Dermis blood vessel endothelial cell (primary cell): ENCODE results near the gene AMN1. TPM values are rescaled to one million over a fixed set of nuclear protein-coding genes. Genes with fewer than 3 reads are reported as not detected.
A peak's percentile ranks its signal among the peaks of the same experiment; 100 is the strongest.
"Not testable (repeated sequence)": the region's sequence is repeated elsewhere in the genome, so short reads cannot be mapped to it uniquely, and the experiment has no call there.

ENCODE experiments used
- DNase-seq: peaks from one replicate; pipeline ENCODE4 v3.0.0; 2010
- total RNA-seq: library from RNA; depleted of rRNA; stranded (reverse); fragments of >200 nt; gene quantifications from 2 replicates; pipeline ENCODE4 v1.2.3, GENCODE V29; 2014

Gene AMN1
- total RNA-seq, 1 donor from 2014 or later: 17.5 TPM

- no peak for DNase-seq
Observed at GRCh38 chr12:31672521-31672920, 56.3 kb downstream of the AMN1 start.

- DNase-seq: not testable (repeated sequence)
Observed at GRCh38 chr12:31669582-31669981, 59.2 kb downstream of the AMN1 start.

GRCh38 chr12:31669020-31669419 is 59.8 kb downstream of the AMN1 start:
- no peak for DNase-seq

GRCh38 chr12:31664038-31664437 is 64.8 kb downstream of the AMN1 start:
- DNase-seq: no peak

GRCh38 chr12:31663576-31663975 is 65.2 kb downstream of the AMN1 start:
- DNase-seq: no peak

GRCh38 chr12:31662176-31662849 is 66.5 kb downstream of the AMN1 start:
- DNase-seq: no peak

GRCh38 chr12:31659087-31659942 is 69.5 kb downstream of the AMN1 start, which contains the start of gene ETFBKMT:
TSS of gene ETFBKMT (plus strand) at chr12:31659688. CDS start at chr12:31661954, 2,266 bp downstream.
- DNase-seq: peak; percentile 86

GRCh38 chr12:31658471-31659086 is 70.2 kb downstream of the AMN1 start:
- DNase-seq: no peak

- DNase-seq: no peak
Observed at GRCh38 chr12:31655792-31656191, 73.0 kb downstream of the AMN1 start.

- DNase-seq: no peak
Observed at GRCh38 chr12:31655208-31655607, 73.6 kb downstream of the AMN1 start.

- DNase-seq: no peak
Observed at GRCh38 chr12:31651893-31652521, 76.8 kb downstream of the AMN1 start.

GRCh38 chr12:31650918-31651317 is 77.9 kb downstream of the AMN1 start:
- DNase-seq: peak; percentile 68

GRCh38 chr12:31647086-31647491 is 81.7 kb downstream of the AMN1 start:
- DNase-seq: no peak

- DNase-seq: no peak
Observed at GRCh38 chr12:31645924-31646323, 82.9 kb downstream of the AMN1 start.

GRCh38 chr12:31644536-31644935 is 84.3 kb downstream of the AMN1 start:
- DNase-seq: no peak

- DNase-seq: no peak
Observed at GRCh38 chr12:31641509-31642090, 87.2 kb downstream of the AMN1 start.

GRCh38 chr12:31634620-31635019 is 94.2 kb downstream of the AMN1 start:
- no peak for DNase-seq

- no peak for DNase-seq
Observed at GRCh38 chr12:31633464-31633863, 95.4 kb downstream of the AMN1 start.

- DNase-seq: no peak
Observed at GRCh38 chr12:31631809-31632208, 97.0 kb downstream of the AMN1 start.

GRCh38 chr12:31631023-31631724 is 97.6 kb downstream of the AMN1 start:
- DNase-seq: no peak

GRCh38 chr12:31629756-31630732 is 98.8 kb downstream of the AMN1 start:
- DNase-seq: peak; percentile 59
